CD4-positive, alpha-beta T cell (primary cell): ENCODE results near the gene ECI2. TPM values are rescaled to one million over a fixed set of nuclear protein-coding genes. Genes with fewer than 3 reads are reported as not detected.

Experiments
- ATAC-seq: fragments of 200-7000 bp; cut with Tn5 transposase; one replicate; pipeline ENCODE4 v1.10.0; 2022; ENCODE audit warnings: mild to moderate bottlenecking; ENCODE audit not compliant: poor library complexity
- CTCF ChIA-PET: fragments of 350-600 bp; sonication (Branson Sonifier 250); formaldehyde crosslinking; loops from one replicate; lab custom pipeline; 2021; ENCODE audit warnings: antibody characterized with exemption, inconsistent platforms; lab: Charles Lee
- POLR2A ChIA-PET: fragments of 350-600 bp; sonication (Branson Sonifier 250); formaldehyde crosslinking; loops from one replicate; lab custom pipeline; 2021; ENCODE audit warnings: antibody characterized with exemption, inconsistent platforms; lab: Charles Lee
- DNase-seq, 14 experiments: peaks; one replicate each; pipeline ENCODE4 v3.0.0-alpha.2; 2013 to 2020; ENCODE audit warnings: mixed read lengths in 2 of 14
- H3K27ac ChIP-seq, 2 donors: one replicate each; pipeline versions ENCODE4 v1.5.1 to v1.7.0; 2013; ENCODE audit warnings: low read length in 2 of 2, low read depth in 1 of 2, mild to moderate bottlenecking in 1 of 2
- H3K27me3 ChIP-seq, 2 experiments: 1 replicate in 1 of 2; 2 replicates in 1 of 2; pipeline versions ENCODE4 v1.6.1 to v1.7.0; 2013; ENCODE audit warnings: low read length in 2 of 2, control low read depth in 1 of 2, mild to moderate bottlenecking in 1 of 2, moderate library complexity in 1 of 2; ENCODE audit not compliant: insufficient read depth in 2 of 2, control insufficient read depth in 1 of 2
- H3K36me3 ChIP-seq: one replicate; pipeline ENCODE4 v1.6.1; 2013; ENCODE audit warnings: low read length, control low read depth; ENCODE audit not compliant: insufficient read depth
- H3K4me1 ChIP-seq: one replicate; pipeline ENCODE4 v1.6.1; 2013; ENCODE audit warnings: low read length, control low read depth; ENCODE audit not compliant: insufficient read depth
- H3K4me3 ChIP-seq: one replicate; pipeline ENCODE4 v1.5.1; 2013; ENCODE audit warnings: mild to moderate bottlenecking, low read length, moderate library complexity
- H3K9me3 ChIP-seq, 2 experiments: 1 replicate in 1 of 2; 2 replicates in 1 of 2; pipeline versions ENCODE4 v1.6.1 to v1.7.0; 2013; ENCODE audit warnings: low read length in 2 of 2, mild to moderate bottlenecking in 2 of 2, control low read depth in 1 of 2, moderate library complexity in 1 of 2; ENCODE audit not compliant: control insufficient read depth in 1 of 2, insufficient read depth in 1 of 2
- H3K27ac Mint-ChIP-seq: one replicate; pipeline ENCODE4 v1.8.0; 2020; ENCODE audit warnings: mixed read lengths
- H3K27me3 Mint-ChIP-seq: one replicate; pipeline ENCODE4 v1.8.0; 2021; ENCODE audit warnings: mixed read lengths
- H3K36me3 Mint-ChIP-seq: one replicate; pipeline ENCODE4 v1.8.0; 2021; ENCODE audit warnings: low read depth, mixed read lengths
- H3K4me1 Mint-ChIP-seq: one replicate; pipeline ENCODE4 v1.8.0; 2021; ENCODE audit warnings: low read depth, mixed read lengths
- H3K4me3 Mint-ChIP-seq: one replicate; pipeline ENCODE4 v1.8.0; 2020; ENCODE audit warnings: mild to moderate bottlenecking, mixed read lengths
- H3K9me3 Mint-ChIP-seq: one replicate; pipeline ENCODE4 v1.8.0; 2020; ENCODE audit warnings: mixed read lengths
- intact Hi-C, 2 experiments: fragments of 100-400 bp; cut with DNase I in 1 of 2; cut with micrococcal nuclease in 1 of 2; formaldehyde crosslinking; loops; one replicate each; pipeline versions ENCODE4 v1.15.1 to v1.9.0; 2023 to 2025; cut with DNase I, micrococcal nuclease
- total RNA-seq, 174 experiments: library from RNA in 2 of 174; stranded (reverse) in 2 of 174; gene quantifications; one replicate each; pipeline ENCODE4 v1.2.3 and lab custom pipeline; 2021 to 2026
- TF ChIP-seq, protein P1 (sequence below): fragments of 200-600 bp; IDR thresholded peaks from one replicate; pipeline ENCODE4 v1.8.0; 2022; ENCODE audit warnings: antibody characterized with exemption, mild to moderate bottlenecking

Gene ECI2
- total RNA-seq, 2 experiments from 2014 or later = 25.6 to 30.1 TPM

DNA sequence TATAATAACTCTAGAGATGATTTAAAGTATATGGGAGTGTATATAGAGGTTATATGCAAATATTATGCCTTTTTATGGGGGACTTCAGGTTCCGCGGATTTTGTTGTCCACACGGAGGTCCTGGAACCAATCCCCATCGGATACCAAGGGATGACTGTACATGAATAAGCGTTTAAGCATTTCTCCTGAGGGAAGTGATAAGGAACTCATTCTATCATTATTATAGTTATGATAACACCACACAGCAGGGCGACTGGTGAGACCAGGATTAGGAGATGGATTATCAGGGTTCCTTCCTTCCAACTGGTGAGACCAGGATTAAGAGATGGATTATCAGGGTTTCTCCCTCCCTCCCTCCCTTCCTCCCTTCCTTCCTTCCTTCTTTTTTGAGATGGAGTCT is 6.6 kb downstream of the ECI2 start:
- Mint-ChIP-seq H3K27ac (no peak overlapping the region), H3K9me3 (peaks cover 3% of the 10 kb centered on the region), H3K36me3 (peaks cover 97% of the 10 kb centered on the region), H3K4me1 (peaks cover 12% of the 10 kb centered on the region), H3K4me3 (no peak overlapping the region), H3K27me3 (no peaks in the 10 kb centered on the region)
- ChIA-PET CTCF (no interaction called here), POLR2A (no interaction called here)
- DNase-seq = no peak
- Histone ChIP-seq H3K27ac (no peak overlapping the region), H3K36me3 (peaks cover 80% of the 10 kb centered on the region), H3K9me3 (peaks cover 0 to 3% of the 10 kb centered on the region in 2 experiments), H3K4me1 (no peaks in the 10 kb centered on the region), H3K27me3 (no peaks in the 10 kb centered on the region), H3K4me3 (no peak overlapping the region)
- TF ChIP-seq, protein P1, sequence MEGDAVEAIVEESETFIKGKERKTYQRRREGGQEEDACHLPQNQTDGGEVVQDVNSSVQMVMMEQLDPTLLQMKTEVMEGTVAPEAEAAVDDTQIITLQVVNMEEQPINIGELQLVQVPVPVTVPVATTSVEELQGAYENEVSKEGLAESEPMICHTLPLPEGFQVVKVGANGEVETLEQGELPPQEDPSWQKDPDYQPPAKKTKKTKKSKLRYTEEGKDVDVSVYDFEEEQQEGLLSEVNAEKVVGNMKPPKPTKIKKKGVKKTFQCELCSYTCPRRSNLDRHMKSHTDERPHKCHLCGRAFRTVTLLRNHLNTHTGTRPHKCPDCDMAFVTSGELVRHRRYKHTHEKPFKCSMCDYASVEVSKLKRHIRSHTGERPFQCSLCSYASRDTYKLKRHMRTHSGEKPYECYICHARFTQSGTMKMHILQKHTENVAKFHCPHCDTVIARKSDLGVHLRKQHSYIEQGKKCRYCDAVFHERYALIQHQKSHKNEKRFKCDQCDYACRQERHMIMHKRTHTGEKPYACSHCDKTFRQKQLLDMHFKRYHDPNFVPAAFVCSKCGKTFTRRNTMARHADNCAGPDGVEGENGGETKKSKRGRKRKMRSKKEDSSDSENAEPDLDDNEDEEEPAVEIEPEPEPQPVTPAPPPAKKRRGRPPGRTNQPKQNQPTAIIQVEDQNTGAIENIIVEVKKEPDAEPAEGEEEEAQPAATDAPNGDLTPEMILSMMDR = no peak
- no peak for ATAC-seq
- intact Hi-C loops = no loop called here

DNA sequence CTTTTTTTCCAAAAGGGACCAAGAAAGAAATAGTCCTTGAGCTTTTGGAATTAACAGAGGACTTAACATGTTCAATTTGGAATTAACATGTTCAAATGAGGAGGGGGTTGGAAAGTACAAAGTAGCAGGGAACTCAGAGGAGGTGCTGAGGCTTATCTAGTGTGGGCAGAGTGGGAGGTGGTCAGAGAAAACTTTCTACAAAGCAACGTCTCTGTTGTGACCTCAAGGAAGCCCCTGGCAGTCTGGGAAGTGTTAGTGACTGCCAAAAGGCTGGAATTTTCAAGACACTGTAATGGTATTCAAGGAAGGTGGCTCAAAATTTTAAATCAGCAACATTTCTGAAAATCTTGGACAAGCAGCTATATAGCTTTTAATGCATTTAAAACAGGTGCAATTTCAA is 7.3 kb downstream of the ECI2 start:
- Histone ChIP-seq H3K36me3 (peaks cover 83% of the 10 kb centered on the region), H3K27ac (no peak overlapping the region), H3K4me1 (no peaks in the 10 kb centered on the region), H3K27me3 (no peaks in the 10 kb centered on the region), H3K9me3 (peaks cover 0 to 3% of the 10 kb centered on the region in 2 experiments), H3K4me3 (no peak overlapping the region)
- H3K4me1 Mint-ChIP-seq = peaks cover 5% of the 10 kb centered on the region
- H3K27me3 Mint-ChIP-seq = no peaks in the 10 kb centered on the region
- H3K36me3 Mint-ChIP-seq = peaks cover 92% of the 10 kb centered on the region
- ChIA-PET POLR2A (no interaction called here), CTCF (interaction anchor here (1.6 kb wide), 1 partner anchor 27 kb away, joined by 4 read pairs; no protein-coding TSS in a partner anchor)
- no peak for ATAC-seq
- TF ChIP-seq, protein P1 = no peak
- peaks cover 3% of the 10 kb centered on the region for H3K9me3 Mint-ChIP-seq
- DNase-seq = no peak
- H3K4me3 Mint-ChIP-seq = no peak overlapping the region
- intact Hi-C loops = no loop called here
- no peak overlapping the region for H3K27ac Mint-ChIP-seq

DNA sequence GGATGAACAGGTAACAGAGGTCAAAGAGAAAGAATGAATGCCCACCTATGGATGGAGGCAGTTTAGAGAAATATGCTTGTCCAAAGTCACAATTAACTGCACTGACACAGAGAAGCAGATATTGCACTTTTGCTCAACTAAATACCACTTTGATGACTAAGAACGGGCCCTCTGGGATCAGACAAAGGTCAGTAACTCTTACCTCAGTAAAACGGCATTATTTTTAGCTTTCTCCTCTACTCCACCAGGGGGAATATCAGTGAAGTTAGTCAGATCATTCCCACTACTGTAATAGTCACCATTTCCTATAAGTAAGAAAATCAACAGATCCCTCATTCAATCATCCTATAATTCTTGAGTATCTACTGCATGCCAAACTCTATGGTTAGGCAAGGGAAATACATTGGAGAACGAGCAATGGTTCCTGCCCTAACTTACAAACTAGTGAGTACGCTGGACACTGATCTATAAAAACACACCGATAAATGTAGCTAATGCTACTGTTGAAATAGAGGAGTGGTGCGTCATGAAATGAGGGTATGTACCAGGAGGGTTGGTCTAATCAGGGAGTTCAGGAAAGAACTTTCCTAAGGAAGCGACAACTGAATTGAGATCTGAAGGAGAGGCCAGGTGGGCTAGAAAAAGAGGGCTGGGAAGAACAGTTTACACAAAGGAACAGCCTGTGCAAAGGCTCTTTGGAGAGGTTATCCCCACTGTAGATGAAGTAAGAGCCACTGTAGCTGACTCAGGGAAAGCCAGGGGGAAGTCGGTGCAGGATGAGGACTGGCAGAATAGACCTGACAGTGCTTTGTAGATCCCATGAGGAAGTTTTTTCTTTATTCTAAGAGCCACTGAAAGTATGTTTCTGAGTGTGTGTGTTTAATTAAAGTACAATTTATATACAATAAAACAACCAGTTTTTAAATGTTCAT is 9.2 kb downstream of the ECI2 start:
- ATAC-seq (no peak), DNase-seq (no peak)
- Histone ChIP-seq H3K4me1 (no peaks in the 10 kb centered on the region), H3K27ac (no peak overlapping the region), H3K36me3 (peaks cover 81% of the 10 kb centered on the region), H3K4me3 (no peak overlapping the region), H3K9me3 (no peaks in the 10 kb centered on the region), H3K27me3 (no peaks in the 10 kb centered on the region)
- H3K9me3 Mint-ChIP-seq = no peaks in the 10 kb centered on the region
- no peak overlapping the region for H3K4me3 Mint-ChIP-seq
- TF ChIP-seq, protein P1 = no peak
- intact Hi-C loops = no loop called here
- no peak overlapping the region for H3K27ac Mint-ChIP-seq
- no peaks in the 10 kb centered on the region for H3K4me1 Mint-ChIP-seq
- H3K36me3 Mint-ChIP-seq = peaks cover 90% of the 10 kb centered on the region
- H3K27me3 Mint-ChIP-seq = no peaks in the 10 kb centered on the region
- POLR2A ChIA-PET = no interaction called here
- CTCF ChIA-PET = interaction anchor here (1.2 kb wide), 1 partner anchor 29 kb away, joined by 3 read pairs; no protein-coding TSS in a partner anchor
